ENCODE data around the gene MGAT4A.

The MGAT4A gene

GRCh38 chr2:98572211-98572610, 158.7 kb downstream of the MGAT4A start:
- TF ChIP-seq YY1 (IDR thresholded peaks at IDR 0.05; ENCODE audit: low read depth) = no peak
- no peak for TF ChIP-seq ZBTB7A (IDR thresholded peaks at IDR 0.05; ENCODE audit: low read depth)
- no peak for TF ChIP-seq FOXM1 (IDR thresholded peaks at IDR 0.05; ENCODE audit: borderline replicate concordance, low read depth)
- no peak for TF ChIP-seq NFIC (IDR thresholded peaks at IDR 0.05)
- TF ChIP-seq REST (IDR thresholded peaks at IDR 0.05; ENCODE audit: low read depth) = no peak

DNA sequence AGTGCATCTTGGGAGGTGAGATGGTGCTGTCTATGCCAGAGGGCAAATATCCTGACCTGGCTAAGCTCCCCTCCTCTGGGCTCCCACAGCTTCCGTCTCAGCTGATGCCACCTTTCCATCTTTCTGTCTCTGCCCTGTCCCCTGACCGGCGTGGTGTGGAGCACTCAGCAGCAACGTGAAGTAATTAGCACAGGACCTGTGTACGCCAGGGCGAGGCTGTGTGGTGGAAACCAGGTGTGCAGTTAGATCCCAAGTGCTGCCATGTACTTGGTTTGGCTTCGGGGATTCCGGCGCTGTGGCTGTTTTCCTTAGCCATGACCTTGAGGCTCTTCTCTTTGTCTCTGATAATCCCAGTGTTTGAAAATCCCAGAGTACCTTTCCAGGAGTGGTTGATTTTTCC, 159.1 kb downstream of the MGAT4A start:
- TF ChIP-seq USF1 (IDR thresholded peaks at IDR 0.05) (no peak), FOXM1 (IDR thresholded peaks at IDR 0.05; ENCODE audit: borderline replicate concordance, low read depth) (no peak), RAD21 (IDR thresholded peaks at IDR 0.05; ENCODE audit: low read depth) (no peak), TCF12 (IDR thresholded peaks at IDR 0.05; ENCODE audit: low read depth) (no peak), ZBTB7A (IDR thresholded peaks at IDR 0.05; ENCODE audit: low read depth) (no peak)

- TF ChIP-seq TEAD4 (IDR thresholded peaks at IDR 0.05) (no peak), EP300 (IDR thresholded peaks at IDR 0.05; ENCODE audit: borderline replicate concordance) (no peak), USF1 (IDR thresholded peaks at IDR 0.05) (no peak)
Observed at GRCh38 chr2:98571121-98571701, 159.7 kb downstream of the MGAT4A start.

DNA sequence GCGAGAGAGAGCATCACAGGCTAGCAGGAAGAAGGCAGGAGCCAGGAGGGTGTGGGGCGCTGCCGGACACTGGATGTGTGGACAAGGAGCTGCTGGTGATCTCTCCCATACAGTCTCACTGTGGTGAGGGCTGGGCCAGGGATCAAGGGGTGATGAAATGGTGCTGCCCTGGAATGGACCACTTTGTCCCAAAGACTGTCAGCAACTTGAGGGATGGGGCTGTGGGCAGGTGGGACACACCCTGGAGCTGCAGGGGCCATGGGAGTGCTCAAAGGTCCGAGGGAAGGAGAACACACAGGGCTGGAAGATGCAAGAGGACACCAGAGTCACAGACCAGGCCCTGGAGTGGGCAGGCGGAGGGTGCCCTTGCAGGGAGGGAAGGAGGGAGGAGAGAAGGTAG, 160.6 kb downstream of the MGAT4A start:
- no peak for TF ChIP-seq EGR1 (IDR thresholded peaks at IDR 0.05)
- no peak for TF ChIP-seq CEBPB (IDR thresholded peaks at IDR 0.05)
- TF ChIP-seq ZBTB7A (IDR thresholded peaks at IDR 0.05; ENCODE audit: low read depth) = no peak
- TF ChIP-seq RAD21 (IDR thresholded peaks at IDR 0.05; ENCODE audit: low read depth) = no peak
- no peak for TF ChIP-seq YY1 (IDR thresholded peaks at IDR 0.05; ENCODE audit: low read depth)
- TF ChIP-seq, protein P1, sequence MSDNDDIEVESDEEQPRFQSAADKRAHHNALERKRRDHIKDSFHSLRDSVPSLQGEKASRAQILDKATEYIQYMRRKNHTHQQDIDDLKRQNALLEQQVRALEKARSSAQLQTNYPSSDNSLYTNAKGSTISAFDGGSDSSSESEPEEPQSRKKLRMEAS (IDR thresholded peaks at IDR 0.05) = no peak
- no peak for TF ChIP-seq CREB1 (IDR thresholded peaks at IDR 0.05; ENCODE audit: low read depth)
- TF ChIP-seq EP300 (IDR thresholded peaks at IDR 0.05; ENCODE audit: borderline replicate concordance) = no peak
- TF ChIP-seq NFIC (IDR thresholded peaks at IDR 0.05) = no peak
- no peak for TF ChIP-seq TCF12 (IDR thresholded peaks at IDR 0.05; ENCODE audit: low read depth)
- no peak for TF ChIP-seq FOXM1 (IDR thresholded peaks at IDR 0.05; ENCODE audit: borderline replicate concordance, low read depth)
- no peak for TF ChIP-seq USF1 (IDR thresholded peaks at IDR 0.05)
- TF ChIP-seq TEAD4 (IDR thresholded peaks at IDR 0.05) = no peak
- no peak for TF ChIP-seq REST (IDR thresholded peaks at IDR 0.05; ENCODE audit: low read depth)
- TF ChIP-seq TAF1 (IDR thresholded peaks at IDR 0.05; ENCODE audit: low read depth) = no peak

DNA sequence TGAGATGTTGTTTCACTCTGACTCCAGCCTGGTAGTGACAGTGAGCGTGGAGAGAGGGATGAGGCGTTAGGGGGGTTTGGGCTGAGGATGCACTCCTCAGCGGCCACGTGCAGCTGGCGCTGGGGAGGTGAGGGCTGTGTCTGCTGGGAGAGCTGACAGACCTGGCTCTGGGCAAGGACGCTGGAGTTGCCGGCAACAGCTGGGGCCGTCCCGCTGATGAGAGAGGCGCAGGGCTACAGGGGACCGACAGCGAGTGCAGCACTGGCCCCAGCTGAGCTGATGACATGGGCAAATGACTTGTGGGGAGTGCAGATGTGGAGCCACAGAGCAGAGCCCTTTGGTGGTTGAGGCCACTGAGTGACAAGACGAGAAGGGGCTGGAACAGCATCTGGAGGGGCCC, 161.0 kb downstream of the MGAT4A start:
- no peak for TF ChIP-seq EP300 (IDR thresholded peaks at IDR 0.05; ENCODE audit: borderline replicate concordance)
- no peak for TF ChIP-seq TEAD4 (IDR thresholded peaks at IDR 0.05)
- no peak for TF ChIP-seq YY1 (IDR thresholded peaks at IDR 0.05; ENCODE audit: low read depth)
- no peak for TF ChIP-seq USF1 (IDR thresholded peaks at IDR 0.05)
- TF ChIP-seq FOXM1 (IDR thresholded peaks at IDR 0.05; ENCODE audit: borderline replicate concordance, low read depth) = no peak
- no peak for TF ChIP-seq RAD21 (IDR thresholded peaks at IDR 0.05; ENCODE audit: low read depth)
- TF ChIP-seq CREB1 (IDR thresholded peaks at IDR 0.05; ENCODE audit: low read depth) = no peak
- no peak for TF ChIP-seq TCF12 (IDR thresholded peaks at IDR 0.05; ENCODE audit: low read depth)
- TF ChIP-seq, protein P1 (IDR thresholded peaks at IDR 0.05) = no peak
- no peak for TF ChIP-seq ZBTB7A (IDR thresholded peaks at IDR 0.05; ENCODE audit: low read depth)
- no peak for TF ChIP-seq TAF1 (IDR thresholded peaks at IDR 0.05; ENCODE audit: low read depth)
- no peak for TF ChIP-seq EGR1 (IDR thresholded peaks at IDR 0.05)
